OCI-M2 (cell line): ENCODE data around the gene VPS35.

Experiments used
- DNase-seq: peaks from one replicate; lab custom pipeline; 2025; ENCODE audit not compliant: unreplicated experiment; lab: John Stamatoyannopoulos, UW

VPS35 gene

GRCh38 chr16:46688654-46689364 is at the start of gene VPS35:
VPS35 (minus strand) TSS chr16:46689178; CDS start chr16:46689133, 45 bp downstream.
- peak; percentile 87 for DNase-seq

- no peak for DNase-seq
Measured at GRCh38 chr16:46737621-46738214, 48.7 kb upstream of the VPS35 start.

- DNase-seq, result no peak
Measured at GRCh38 chr16:46736695-46737094, 47.7 kb upstream of the VPS35 start.

- no peak for DNase-seq
Measured at GRCh38 chr16:46733319-46733830, 44.4 kb upstream of the VPS35 start.

GRCh38 chr16:46732561-46732960 is 43.6 kb upstream of the VPS35 start:
- DNase-seq, result no peak

GRCh38 chr16:46731691-46732555 is 42.9 kb upstream of the VPS35 start:
- no peak for DNase-seq

- no peak for DNase-seq
Measured at GRCh38 chr16:46730801-46731690, 42.1 kb upstream of the VPS35 start.

GRCh38 chr16:46730126-46730525 is 41.1 kb upstream of the VPS35 start:
- DNase-seq, result no peak

GRCh38 chr16:46729326-46729995 is 40.5 kb upstream of the VPS35 start:
- no peak for DNase-seq

- DNase-seq, result no peak
Measured at GRCh38 chr16:46728806-46729205, 39.8 kb upstream of the VPS35 start.

- DNase-seq, result no peak
Measured at GRCh38 chr16:46727630-46728029, 38.7 kb upstream of the VPS35 start.

GRCh38 chr16:46727184-46727583 is 38.2 kb upstream of the VPS35 start:
- DNase-seq, result no peak

- no peak for DNase-seq
Measured at GRCh38 chr16:46721885-46722284, 32.9 kb upstream of the VPS35 start.

- DNase-seq, result no peak
Measured at GRCh38 chr16:46720619-46721018, 31.6 kb upstream of the VPS35 start.

- DNase-seq, result no peak
Measured at GRCh38 chr16:46719528-46719927, 30.6 kb upstream of the VPS35 start.

GRCh38 chr16:46718214-46718613 is 29.2 kb upstream of the VPS35 start:
- DNase-seq, result no peak

GRCh38 chr16:46717692-46718091 is 28.7 kb upstream of the VPS35 start:
- no peak for DNase-seq

- DNase-seq, result no peak
Measured at GRCh38 chr16:46715769-46716305, 26.9 kb upstream of the VPS35 start.

- no peak for DNase-seq
Measured at GRCh38 chr16:46714797-46715591, 26.0 kb upstream of the VPS35 start.
